GM10266 (cell line): ENCODE results near the gene TMEM108.

Experiments used
- DNase-seq: peaks from one replicate; pipeline ENCODE4 v3.0.0; 2012; ENCODE audit errors: extremely low spot score
- CTCF ChIP-seq: IDR thresholded peaks from 2 replicates; pipeline ENCODE4 v1.5.1; 2012; ENCODE audit warnings: mild to moderate bottlenecking, low read depth; ENCODE audit not compliant: control insufficient read depth, insufficient read depth; ENCODE audit errors: missing control alignments

The TMEM108 gene

GRCh38 chr3:133303430-133303829 lies 265.2 kb downstream of the TMEM108 start:
- no peak for TF ChIP-seq CTCF

GRCh38 chr3:133317866-133318265 lies 279.7 kb downstream of the TMEM108 start:
- no peak for DNase-seq
- no peak for TF ChIP-seq CTCF

More at GRCh38 chr3:133303430-133303829, 265.2 kb downstream of the TMEM108 start:
- no peak for DNase-seq

GRCh38 chr3:133328373-133328772 lies 290.2 kb downstream of the TMEM108 start:
- no peak for TF ChIP-seq CTCF

GRCh38 chr3:133329626-133330025 lies 291.4 kb downstream of the TMEM108 start:
- TF ChIP-seq CTCF = no peak
- DNase-seq = no peak

More at GRCh38 chr3:133328373-133328772, 290.2 kb downstream of the TMEM108 start:
- DNase-seq = no peak

- DNase-seq = no peak
- TF ChIP-seq CTCF = no peak
These were observed 291.9 kb downstream of the TMEM108 start for GRCh38 chr3:133330065-133330464.

GRCh38 chr3:133330522-133330921 lies 292.3 kb downstream of the TMEM108 start:
- no peak for DNase-seq
- no peak for TF ChIP-seq CTCF

GRCh38 chr3:133354721-133355120 lies 316.5 kb downstream of the TMEM108 start:
- no peak for DNase-seq
- no peak for TF ChIP-seq CTCF
